ENCODE data around the gene GIMD1.

GRCh38 chr4:106340774-106341173, 27.8 kb downstream of the GIMD1 start:
- TF ChIP-seq POLR2A (IDR thresholded peaks at IDR 0.05): no peak
- no peak for TF ChIP-seq CTCF (IDR thresholded peaks at IDR 0.05)
